Breast epithelium (tissue), 3 donors: ENCODE data around the gene COTL1.

ENCODE experiments used
- POLR2AphosphoS5 ChIP-seq, 3 donors: sonication (generic); formaldehyde crosslinking; IDR thresholded peaks; one replicate each; pipeline ENCODE4 v1.6.1; 2017; ENCODE audit warnings: antibody characterized with exemption in 3 of 3
- TF ChIP-seq, protein P1 (sequence below), 3 donors: fragments of 450-650 bp; IDR thresholded peaks; one replicate each; pipeline ENCODE4 v1.5.1; 2016 to 2017; ENCODE audit warnings: antibody characterized with exemption in 3 of 3, mild to moderate bottlenecking in 3 of 3, moderate library complexity in 3 of 3

DNA sequence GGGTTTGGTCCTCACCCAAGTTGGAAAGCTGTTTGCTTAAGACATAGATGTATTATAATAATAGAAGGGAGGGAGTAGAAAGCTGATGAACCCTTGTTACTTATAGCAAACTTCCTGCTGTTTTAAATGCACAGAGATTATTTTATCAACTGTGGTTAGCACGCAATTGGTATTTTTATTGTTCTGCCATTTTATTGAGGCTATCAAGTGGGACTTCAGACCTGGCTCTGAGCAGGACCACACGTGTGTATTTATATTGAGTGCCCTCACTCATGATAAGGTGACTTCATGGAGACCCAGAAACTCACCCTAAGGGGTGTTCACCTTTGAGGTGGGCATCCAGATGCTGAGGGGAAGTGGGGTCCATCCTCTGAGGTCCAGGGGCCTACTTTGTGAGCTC, 47.5 kb upstream of the COTL1 start:
- TF ChIP-seq, protein P1, sequence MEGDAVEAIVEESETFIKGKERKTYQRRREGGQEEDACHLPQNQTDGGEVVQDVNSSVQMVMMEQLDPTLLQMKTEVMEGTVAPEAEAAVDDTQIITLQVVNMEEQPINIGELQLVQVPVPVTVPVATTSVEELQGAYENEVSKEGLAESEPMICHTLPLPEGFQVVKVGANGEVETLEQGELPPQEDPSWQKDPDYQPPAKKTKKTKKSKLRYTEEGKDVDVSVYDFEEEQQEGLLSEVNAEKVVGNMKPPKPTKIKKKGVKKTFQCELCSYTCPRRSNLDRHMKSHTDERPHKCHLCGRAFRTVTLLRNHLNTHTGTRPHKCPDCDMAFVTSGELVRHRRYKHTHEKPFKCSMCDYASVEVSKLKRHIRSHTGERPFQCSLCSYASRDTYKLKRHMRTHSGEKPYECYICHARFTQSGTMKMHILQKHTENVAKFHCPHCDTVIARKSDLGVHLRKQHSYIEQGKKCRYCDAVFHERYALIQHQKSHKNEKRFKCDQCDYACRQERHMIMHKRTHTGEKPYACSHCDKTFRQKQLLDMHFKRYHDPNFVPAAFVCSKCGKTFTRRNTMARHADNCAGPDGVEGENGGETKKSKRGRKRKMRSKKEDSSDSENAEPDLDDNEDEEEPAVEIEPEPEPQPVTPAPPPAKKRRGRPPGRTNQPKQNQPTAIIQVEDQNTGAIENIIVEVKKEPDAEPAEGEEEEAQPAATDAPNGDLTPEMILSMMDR (IDR thresholded peaks at IDR 0.05): no peak
- TF ChIP-seq POLR2AphosphoS5 (IDR thresholded peaks at IDR 0.05): no peak
